Mucosa of rectum (tissue), 2 donors: ENCODE data around the gene HKDC1.

Experiments used
- H3K27ac ChIP-seq, 2 donors: one replicate each; pipeline ENCODE4 v1.7.0; 2013; ENCODE audit warnings: inconsistent platforms in 2 of 2, low read depth in 2 of 2, low read length in 2 of 2
- H3K27me3 ChIP-seq, 2 donors: one replicate each; pipeline ENCODE4 v1.7.0; 2013; ENCODE audit warnings: low read length in 2 of 2; ENCODE audit not compliant: control insufficient read depth in 2 of 2, insufficient read depth in 2 of 2
- H3K36me3 ChIP-seq, 2 donors: one replicate each; pipeline ENCODE4 v1.7.0; 2013; ENCODE audit warnings: low read length in 2 of 2; ENCODE audit not compliant: control insufficient read depth in 2 of 2, insufficient read depth in 2 of 2
- H3K4me1 ChIP-seq, 2 donors: one replicate each; pipeline ENCODE4 v1.7.0; 2013; ENCODE audit warnings: low read length in 2 of 2, mild to moderate bottlenecking in 1 of 2; ENCODE audit not compliant: control insufficient read depth in 2 of 2, insufficient read depth in 2 of 2
- H3K4me3 ChIP-seq, 2 donors: one replicate each; pipeline ENCODE4 v1.7.0; 2013; ENCODE audit warnings: low read length in 2 of 2
- H3K9ac ChIP-seq, 2 donors: one replicate each; pipeline ENCODE4 v1.7.0; 2013; ENCODE audit warnings: low read length in 2 of 2, low read depth in 1 of 2, mild to moderate bottlenecking in 1 of 2
- H3K9me3 ChIP-seq, 2 donors: one replicate each; pipeline ENCODE4 v1.7.0; 2013; ENCODE audit warnings: low read length in 2 of 2; ENCODE audit not compliant: control insufficient read depth in 2 of 2
- donor health status: healthy.
- donor health status: Normal muscosa, but diverticular disease.

Gene HKDC1

GRCh38 chr10:69186524-69186923 is 33.6 kb upstream of the HKDC1 start:
- H3K27ac ChIP-seq, result no peak overlapping the region
- peaks cover 1 to 2% of the 10 kb centered on the region in 2 donors for H3K4me1 ChIP-seq
- H3K4me3 ChIP-seq, result no peak overlapping the region
- no peaks in the 10 kb centered on the region for H3K9me3 ChIP-seq
- H3K27me3 ChIP-seq, result no peaks in the 10 kb centered on the region
- H3K9ac ChIP-seq, result no peak overlapping the region
- peaks cover 45 to 57% of the 10 kb centered on the region in 2 donors for H3K36me3 ChIP-seq

GRCh38 chr10:69201045-69201444 is 19.1 kb upstream of the HKDC1 start:
- H3K27me3 ChIP-seq, result no peaks in the 10 kb centered on the region
- H3K9ac ChIP-seq, result no peak overlapping the region
- no peaks in the 10 kb centered on the region for H3K4me1 ChIP-seq
- H3K4me3 ChIP-seq, result no peak overlapping the region
- H3K27ac ChIP-seq, result no peak overlapping the region
- peaks cover 48 to 51% of the 10 kb centered on the region in 2 donors for H3K36me3 ChIP-seq
- H3K9me3 ChIP-seq, result no peaks in the 10 kb centered on the region

- H3K27me3 ChIP-seq, result no peaks in the 10 kb centered on the region
- H3K4me3 ChIP-seq, result no peak overlapping the region
- no peak overlapping the region for H3K27ac ChIP-seq
- H3K36me3 ChIP-seq, result peaks cover 49 to 52% of the 10 kb centered on the region in 2 donors
- no peak overlapping the region for H3K9ac ChIP-seq
- no peaks in the 10 kb centered on the region for H3K9me3 ChIP-seq
- H3K4me1 ChIP-seq, result no peaks in the 10 kb centered on the region
These were observed 17.8 kb upstream of the HKDC1 start for GRCh38 chr10:69202332-69202731.

GRCh38 chr10:69208761-69209160 is 11.4 kb upstream of the HKDC1 start:
- Histone ChIP-seq H3K27me3 (no peaks in the 10 kb centered on the region), H3K9me3 (no peaks in the 10 kb centered on the region), H3K27ac (no peak overlapping the region), H3K4me3 (no peak overlapping the region), H3K4me1 (peaks cover 0 to 8% of the 10 kb centered on the region in 2 donors), H3K36me3 (peaks cover 30 to 32% of the 10 kb centered on the region in 2 donors), H3K9ac (no peak overlapping the region)

- Histone ChIP-seq H3K36me3 (peaks cover 23 to 25% of the 10 kb centered on the region in 2 donors), H3K9ac (no peak overlapping the region), H3K4me1 (peaks cover 0 to 8% of the 10 kb centered on the region in 2 donors), H3K9me3 (no peaks in the 10 kb centered on the region), H3K4me3 (no peak overlapping the region), H3K27me3 (no peaks in the 10 kb centered on the region), H3K27ac (peak overlapping the region; percentile 23 to 39)
These were observed 10.2 kb upstream of the HKDC1 start for GRCh38 chr10:69209787-69210484.

GRCh38 chr10:69211104-69211503 is 9.0 kb upstream of the HKDC1 start:
- H3K36me3 ChIP-seq, result peaks cover 15 to 21% of the 10 kb centered on the region in 2 donors
- H3K4me3 ChIP-seq, result no peak overlapping the region
- no peaks in the 10 kb centered on the region for H3K27me3 ChIP-seq
- H3K9ac ChIP-seq, result no peak overlapping the region
- peaks cover 0 to 8% of the 10 kb centered on the region in 2 donors for H3K4me1 ChIP-seq
- no peaks in the 10 kb centered on the region for H3K9me3 ChIP-seq
- H3K27ac ChIP-seq, result no peak overlapping the region

GRCh38 chr10:69211524-69211923 is 8.6 kb upstream of the HKDC1 start:
- peaks cover 11 to 17% of the 10 kb centered on the region in 2 donors for H3K36me3 ChIP-seq
- H3K27ac ChIP-seq, result no peak overlapping the region
- H3K4me3 ChIP-seq, result no peak overlapping the region
- no peaks in the 10 kb centered on the region for H3K27me3 ChIP-seq
- no peaks in the 10 kb centered on the region for H3K9me3 ChIP-seq
- peaks cover 0 to 8% of the 10 kb centered on the region in 2 donors for H3K4me1 ChIP-seq
- H3K9ac ChIP-seq, result no peak overlapping the region

- Histone ChIP-seq H3K27me3 (no peaks in the 10 kb centered on the region), H3K27ac (no peak overlapping the region), H3K36me3 (peaks cover 0 to 1% of the 10 kb centered on the region in 2 donors), H3K4me1 (peaks cover 0 to 8% of the 10 kb centered on the region in 2 donors), H3K9ac (no peak overlapping the region), H3K9me3 (no peaks in the 10 kb centered on the region), H3K4me3 (no peak overlapping the region)
These were observed 6.4 kb upstream of the HKDC1 start for GRCh38 chr10:69213591-69214311.

GRCh38 chr10:69214666-69215131 is 5.4 kb upstream of the HKDC1 start:
- H3K9me3 ChIP-seq, result no peaks in the 10 kb centered on the region

GRCh38 chr10:69215405-69216171 is 4.5 kb upstream of the HKDC1 start:
- Histone ChIP-seq H3K4me3 (no peak overlapping the region), H3K9me3 (no peaks in the 10 kb centered on the region), H3K27ac (no peak overlapping the region), H3K4me1 (no peaks in the 10 kb centered on the region), H3K9ac (no peak overlapping the region), H3K36me3 (no peaks in the 10 kb centered on the region), H3K27me3 (no peaks in the 10 kb centered on the region)

More at GRCh38 chr10:69214666-69215131, 5.4 kb upstream of the HKDC1 start:
- no peaks in the 10 kb centered on the region for H3K36me3 ChIP-seq
- no peak overlapping the region for H3K27ac ChIP-seq
- H3K4me1 ChIP-seq, result peaks cover 0 to 3% of the 10 kb centered on the region in 2 donors
- H3K4me3 ChIP-seq, result no peak overlapping the region
- H3K9ac ChIP-seq, result no peak overlapping the region
- no peaks in the 10 kb centered on the region for H3K27me3 ChIP-seq
